SK-N-SH treated with all-trans-retinoic acid at 6 μM for 48 hours (cell line): ENCODE data around the gene PRKAG2.

ENCODE experiments used
- RARB ChIP-seq: fragments of 250-450 bp; sonication (Bioruptor Pico); IDR thresholded peaks from 2 replicates; pipeline ENCODE4 v1.8.0; 2021; ENCODE audit warnings: mild to moderate bottlenecking, moderate library complexity
- SNAI2 ChIP-seq: fragments of 250-450 bp; sonication (Bioruptor Pico); IDR thresholded peaks from 2 replicates; pipeline ENCODE4 v1.5.0; 2020; ENCODE audit warnings: mild to moderate bottlenecking, moderate library complexity
- TOX ChIP-seq: fragments of 250-450 bp; sonication (Bioruptor Pico); IDR thresholded peaks from 2 replicates; pipeline ENCODE4 v1.8.0; 2021; ENCODE audit warnings: mild to moderate bottlenecking, moderate library complexity, borderline replicate concordance
- ZC3H10 ChIP-seq: fragments of 250-450 bp; sonication (Bioruptor Pico); IDR thresholded peaks from 2 replicates; pipeline ENCODE4 v1.5.1; 2021; ENCODE audit warnings: mild to moderate bottlenecking, moderate library complexity
- ZFP3 ChIP-seq: fragments of 250-450 bp; sonication (Bioruptor Pico); IDR thresholded peaks from 2 replicates; pipeline ENCODE4 v1.5.0; 2020; ENCODE audit warnings: mild to moderate bottlenecking, moderate library complexity
- ZFP30 ChIP-seq: fragments of 450-650 bp; formaldehyde crosslinking; IDR thresholded peaks from 2 replicates; pipeline ENCODE4 v1.5.0; 2022; ENCODE audit warnings: mild to moderate bottlenecking, moderate library complexity
- TF ChIP-seq, protein P1 (sequence below): fragments of 250-450 bp; sonication (Bioruptor Pico); IDR thresholded peaks from 2 replicates; pipeline ENCODE4 v1.8.0; 2021; ENCODE audit warnings: low read depth, mild to moderate bottlenecking, moderate library complexity, borderline replicate concordance

DNA sequence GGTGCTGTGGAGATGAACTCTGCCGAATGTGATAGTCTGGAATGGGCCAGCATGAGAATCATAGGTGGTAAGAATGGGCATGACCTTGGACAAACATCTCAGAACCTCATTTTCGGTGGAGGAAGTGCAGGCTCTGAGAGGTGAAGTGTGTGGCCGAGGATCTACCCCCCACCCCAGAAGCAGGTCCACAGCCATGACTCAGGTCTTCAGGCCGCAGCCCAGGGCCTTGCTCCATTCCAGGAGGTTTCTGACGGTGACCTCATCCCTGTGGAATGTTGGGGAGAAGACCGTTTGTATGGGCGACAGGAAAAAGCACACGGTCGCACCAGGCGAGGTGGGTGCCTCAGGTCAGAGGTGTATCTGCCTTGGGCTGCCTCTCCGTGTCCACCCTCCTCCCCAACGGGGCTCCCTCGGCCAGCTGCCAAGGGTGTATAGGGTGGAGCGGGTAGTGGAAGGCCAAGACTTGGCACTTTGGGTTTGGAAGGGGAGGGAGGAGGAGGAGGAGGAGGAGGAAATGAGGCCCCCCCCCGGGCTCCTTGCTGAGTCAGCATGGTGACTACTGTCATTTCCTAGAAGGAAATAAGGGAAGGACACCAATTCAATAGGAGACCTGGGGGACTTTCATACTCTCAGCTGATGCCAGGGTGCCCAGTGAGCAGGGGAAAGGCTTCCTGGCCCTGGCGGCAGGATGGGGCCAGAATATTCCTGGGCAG, 189.2 kb downstream of the PRKAG2 start:
- peak; percentile 58; the same call in 1 of the 2 replicates for TF ChIP-seq ZC3H10 (CRISPR knock-in tag)
- peak; percentile 70; the same call in 1 of the 2 replicates for TF ChIP-seq TOX
- TF ChIP-seq ZFP3 (CRISPR knock-in tag): peak; percentile 85
- 0 out of 2 replicates have a peak, but pooled peaks have one; percentile 19 for TF ChIP-seq ZFP30 (CRISPR knock-in tag)
- TF ChIP-seq, protein P1, sequence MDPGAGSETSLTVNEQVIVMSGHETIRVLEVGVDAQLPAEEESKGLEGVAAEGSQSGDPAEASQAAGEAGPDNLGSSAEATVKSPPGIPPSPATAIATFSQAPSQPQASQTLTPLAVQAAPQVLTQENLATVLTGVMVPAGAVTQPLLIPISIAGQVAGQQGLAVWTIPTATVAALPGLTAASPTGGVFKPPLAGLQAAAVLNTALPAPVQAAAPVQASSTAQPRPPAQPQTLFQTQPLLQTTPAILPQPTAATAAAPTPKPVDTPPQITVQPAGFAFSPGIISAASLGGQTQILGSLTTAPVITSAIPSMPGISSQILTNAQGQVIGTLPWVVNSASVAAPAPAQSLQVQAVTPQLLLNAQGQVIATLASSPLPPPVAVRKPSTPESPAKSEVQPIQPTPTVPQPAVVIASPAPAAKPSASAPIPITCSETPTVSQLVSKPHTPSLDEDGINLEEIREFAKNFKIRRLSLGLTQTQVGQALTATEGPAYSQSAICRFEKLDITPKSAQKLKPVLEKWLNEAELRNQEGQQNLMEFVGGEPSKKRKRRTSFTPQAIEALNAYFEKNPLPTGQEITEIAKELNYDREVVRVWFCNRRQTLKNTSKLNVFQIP: no peak
- TF ChIP-seq SNAI2 (CRISPR knock-in tag): no peak; the same call in none of the 2 replicates
- TF ChIP-seq RARB (CRISPR knock-in tag): peak; percentile 83; the same call in 1 of the 2 replicates
